ENCODE measurements around the gene ARHGAP22. TPM values are rescaled to one million over a fixed set of nuclear protein-coding genes. Genes with fewer than 3 reads are reported as not detected.

Gene ARHGAP22
- total RNA-seq, 1 experiment from 2014 or later, result 9.9 TPM

GRCh38 chr10:48417374-48417773 lies 187.5 kb downstream of the ARHGAP22 start:
- CTCF ChIA-PET, result no interaction called here
- no peaks in the 10 kb centered on the region for H3K4me1 ChIP-seq (ENCODE audit: control insufficient read depth in 1 of 2, insufficient read depth in 2 of 2, low read length in 2 of 2)
- no peaks in the 10 kb centered on the region for H3K9me3 ChIP-seq (ENCODE audit: control insufficient read depth in 1 of 2, insufficient read depth in 1 of 2, low read depth in 1 of 2, low read length in 2 of 2)
- no peaks in the 10 kb centered on the region for H3K27me3 ChIP-seq (ENCODE audit: insufficient read depth, low read length)
- BruUV-seq (replicated peaks), result no TSS peak
- RAD21 ChIA-PET (ENCODE audit: low non-redundant PET in 1 of 2, low total read pairs in 2 of 2, uncharacterized antibody in 2 of 2, unreplicated experiment in 2 of 2), result no interaction called here
- H2AFZ ChIP-seq (ENCODE audit: low read depth, low read length, poor library complexity, severe bottlenecking), result no peak overlapping the region
- no peak overlapping the region for H3K4me3 ChIP-seq (replicated peaks in 1 of 2; ENCODE audit: low read depth in 1 of 2, low read length in 2 of 2)
- ATAC-seq (no peak), DNase-seq (ENCODE audit: low read depth, low spot score) (no peak)
- H4K20me1 ChIP-seq (ENCODE audit: insufficient read depth), result no peaks in the 10 kb centered on the region
- no peak overlapping the region for H3K4me2 ChIP-seq (ENCODE audit: low read length)
- no peak overlapping the region for H3K27ac ChIP-seq (ENCODE audit: low read depth, low read length)
- no peak overlapping the region for H3K9ac ChIP-seq (ENCODE audit: low read length)
- POLR2A ChIA-PET, result no interaction called here
- no peaks in the 10 kb centered on the region for H3K79me2 ChIP-seq (ENCODE audit: insufficient read depth, low read length)
- TF ChIP-seq YY1 (IDR thresholded peaks at IDR 0.05; ENCODE audit: extremely low read depth, insufficient replicate concordance, low read depth, low read length), result no peak
- H3K9me2 ChIP-seq (ENCODE audit: insufficient read depth), result no peaks in the 10 kb centered on the region
- intact Hi-C loops (cut with micrococcal nuclease), result no loop called here
- no peaks in the 10 kb centered on the region; a peak in 1 of 4 replicates for H3K36me3 ChIP-seq (ENCODE audit: control insufficient read depth in 1 of 2, insufficient read depth in 2 of 2, low read length in 2 of 2)

- ATAC-seq, result no peak
- Histone ChIP-seq H4K20me1 (ENCODE audit: insufficient read depth) (no peaks in the 10 kb centered on the region), H3K9ac (ENCODE audit: low read length) (no peak overlapping the region), H3K27ac (ENCODE audit: low read depth, low read length) (no peak overlapping the region), H3K4me1 (ENCODE audit: control insufficient read depth in 1 of 2, insufficient read depth in 2 of 2, low read length in 2 of 2) (no peaks in the 10 kb centered on the region), H3K9me2 (ENCODE audit: insufficient read depth) (no peaks in the 10 kb centered on the region), H3K4me3 (replicated peaks in 1 of 2; ENCODE audit: low read depth in 1 of 2, low read length in 2 of 2) (no peak overlapping the region), H3K27me3 (ENCODE audit: insufficient read depth, low read length) (no peaks in the 10 kb centered on the region), H3K79me2 (ENCODE audit: insufficient read depth, low read length) (no peaks in the 10 kb centered on the region), H3K4me2 (ENCODE audit: low read length) (no peak overlapping the region), H2AFZ (ENCODE audit: low read depth, low read length, poor library complexity, severe bottlenecking) (no peak overlapping the region), H3K36me3 (ENCODE audit: control insufficient read depth in 1 of 2, insufficient read depth in 2 of 2, low read length in 2 of 2) (no peaks in the 10 kb centered on the region; a peak in 1 of 4 replicates), H3K9me3 (ENCODE audit: control insufficient read depth in 1 of 2, insufficient read depth in 1 of 2, low read depth in 1 of 2, low read length in 2 of 2) (no peaks in the 10 kb centered on the region)
- RAD21 ChIA-PET (ENCODE audit: low non-redundant PET in 1 of 2, low total read pairs in 2 of 2, uncharacterized antibody in 2 of 2, unreplicated experiment in 2 of 2), result no interaction called here
- CTCF ChIA-PET, result no interaction called here
- intact Hi-C loops (cut with micrococcal nuclease), result no loop called here
- no TSS peak for BruUV-seq (replicated peaks)
- POLR2A ChIA-PET, result no interaction called here
- DNase-seq (ENCODE audit: low read depth, low spot score), result no peak
- TF ChIP-seq ZFX (IDR thresholded peaks at IDR 0.05), result no peak
- TF ChIP-seq RAD21 (IDR thresholded peaks at IDR 0.05; ENCODE audit: low read depth), result no peak
- TF ChIP-seq SIN3A (IDR thresholded peaks at IDR 0.05; ENCODE audit: low read depth), result no peak
- TF ChIP-seq JUND (IDR thresholded peaks at IDR 0.05), result no peak
- TF ChIP-seq EZH2phosphoT487 (IDR thresholded peaks at IDR 0.05; ENCODE audit: borderline replicate concordance), result no peak
- no peak for TF ChIP-seq YY1 (IDR thresholded peaks at IDR 0.05; ENCODE audit: extremely low read depth, insufficient replicate concordance, low read depth, low read length)
- no peak for TF ChIP-seq POLR2A (IDR thresholded peaks at IDR 0.05; ENCODE audit: borderline replicate concordance, extremely low read depth, insufficient read depth, insufficient read length)
- no peak for TF ChIP-seq ZNF274 (IDR thresholded peaks at IDR 0.05; ENCODE audit: low read depth, low read length)
- TF ChIP-seq EZH2 (IDR thresholded peaks at IDR 0.05), result no peak
- no peak for TF ChIP-seq SRF (IDR thresholded peaks at IDR 0.05; ENCODE audit: low read depth)
- no peak for TF ChIP-seq ZBTB33 (IDR thresholded peaks at IDR 0.05; ENCODE audit: extremely low read depth, insufficient replicate concordance, low read length)
- no peak for TF ChIP-seq TCF7L2 (IDR thresholded peaks at IDR 0.05; ENCODE audit: borderline replicate concordance, extremely low read depth, insufficient read depth, insufficient read length)
- TF ChIP-seq EGR1 (IDR thresholded peaks at IDR 0.05; ENCODE audit: low read depth), result no peak
- no peak for TF ChIP-seq MAX (IDR thresholded peaks at IDR 0.05)
- no peak for TF ChIP-seq ATF3 (IDR thresholded peaks at IDR 0.05)
- TF ChIP-seq POLR2AphosphoS5 (IDR thresholded peaks at IDR 0.05; ENCODE audit: low read depth, low read length), result no peak
- TF ChIP-seq CTCF (IDR thresholded peaks at IDR 0.05 in 2 of 3, conservative IDR thresholded peaks at IDR 0.05 in 1 of 3; ENCODE audit: borderline replicate concordance in 1 of 3, insufficient read depth in 1 of 3, low read depth in 2 of 3, low read length in 2 of 3), result no peak
Measured at GRCh38 chr10:48416584-48417232, 188.2 kb downstream of the ARHGAP22 start.

All from HCT116 (cell line).